Left ventricle myocardium superior (tissue), 1 donor: ENCODE results near the gene DIPK1C. TPM values are rescaled to one million over a fixed set of nuclear protein-coding genes. Genes with fewer than 3 reads are reported as not detected.
"Not testable (repeated sequence)": the region's sequence is repeated elsewhere in the genome, so short reads cannot be mapped to it uniquely, and the experiment has no call there.

Experiments used
- ATAC-seq: fragments of 200-7000 bp; cut with Tn5 transposase; one replicate; pipeline ENCODE4 v1.9.1; 2020; ENCODE audit warnings: mild to moderate bottlenecking, moderate library complexity
- DNase-seq: peaks from one replicate; pipeline ENCODE4 v3.0.0-alpha.2; 2020
- intact Hi-C: fragments of 100-400 bp; cut with micrococcal nuclease; formaldehyde crosslinking; loops from one replicate; pipeline ENCODE4 v1.11.0; 2022
- long read RNA-seq: library from polyadenylated mRNA; unstranded; transcript quantifications from one replicate; pipeline ENCODE4 v2.0.0, GENCODE V29; 2021
- total RNA-seq: library from RNA; stranded (reverse); fragmentation: NEBNext Ultra II Directional; extraction: Animal tissue kit (Norgen Biotek cat#: 25700); gene quantifications from one replicate; pipeline ENCODE4 v1.2.1, GENCODE V29; 2021
- donor health status: DM: no; HTN: yes; CAD: no; lungs with severe emphysema.

The DIPK1C gene
- 6.3 TPM for total RNA-seq
- long read RNA-seq, transcript FAM69C-201 (4 exons, 3,671 nt): major isoform, 17 of 22 reads
- long read RNA-seq, partial matches to known transcripts: 2 of 22 reads
- long read RNA-seq, other reads (novel, unspliced or antisense): 3 of 22 reads

- intact Hi-C loops: no loop called here
- ATAC-seq: peak; percentile 61
- DNase-seq: peak; percentile 76
Measured at GRCh38 chr18:74457043-74457724, at the start of gene DIPK1C. DIPK1C (minus strand) TSS chr18:74457308; CDS start chr18:74457259, 49 bp downstream.

- intact Hi-C loops: no loop called here
- DNase-seq: no peak
- no peak for ATAC-seq
Measured at GRCh38 chr18:74506448-74507084, 49.5 kb upstream of the DIPK1C start.

GRCh38 chr18:74505776-74506175 is 48.7 kb upstream of the DIPK1C start:
- no peak for DNase-seq
- intact Hi-C loops: no loop called here
- no peak for ATAC-seq

- DNase-seq (no peak), ATAC-seq (no peak)
- intact Hi-C loops: no loop called here
Measured at GRCh38 chr18:74503137-74503536, 46.0 kb upstream of the DIPK1C start.

- intact Hi-C loops: no loop called here
- DNase-seq (no peak), ATAC-seq (no peak)
Measured at GRCh38 chr18:74501386-74501785, 44.3 kb upstream of the DIPK1C start.

- not testable (repeated sequence) for ATAC-seq
Measured at GRCh38 chr18:74500774-74501173, 43.7 kb upstream of the DIPK1C start.

GRCh38 chr18:74500372-74500771 is 43.3 kb upstream of the DIPK1C start:
- intact Hi-C loops: no loop called here
- ATAC-seq (no peak), DNase-seq (no peak)

More at GRCh38 chr18:74500774-74501173, 43.7 kb upstream of the DIPK1C start:
- intact Hi-C loops, DNase-seq: not testable (repeated sequence)

- DNase-seq (peak; percentile 57), ATAC-seq (no peak)
- intact Hi-C loops: no loop called here
Measured at GRCh38 chr18:74499633-74500032, 42.5 kb upstream of the DIPK1C start.

GRCh38 chr18:74498712-74499627 is 41.9 kb upstream of the DIPK1C start:
- intact Hi-C loops: no loop called here
- DNase-seq (peak; percentile 53), ATAC-seq (no peak)

GRCh38 chr18:74497778-74498177 is 40.7 kb upstream of the DIPK1C start:
- intact Hi-C loops: no loop called here
- ATAC-seq: no peak
- no peak for DNase-seq

GRCh38 chr18:74497324-74497676 is 40.2 kb upstream of the DIPK1C start:
- DNase-seq: no peak
- intact Hi-C loops: no loop called here
- ATAC-seq: no peak

- DNase-seq: peak; percentile 82
- intact Hi-C loops: no loop called here
- peak; percentile 64 for ATAC-seq
Measured at GRCh38 chr18:74496508-74497323, 39.6 kb upstream of the DIPK1C start.

GRCh38 chr18:74495581-74496507 is 38.7 kb upstream of the DIPK1C start, which contains the start of gene CNDP2:
CNDP2 (plus strand) TSS chr18:74496363; CDS start chr18:74499974, 3,611 bp downstream.
- ATAC-seq (peak; percentile 97), DNase-seq (peak; percentile 100)
- intact Hi-C loops: no loop called here

- intact Hi-C loops: loop anchor here (5.0 kb wide), 1 partner anchor 142 kb away; no protein-coding TSS in a partner anchor
- ATAC-seq (no peak), DNase-seq (no peak)
Measured at GRCh38 chr18:74494514-74494913, 37.4 kb upstream of the DIPK1C start.

- intact Hi-C loops: loop anchor here (5.0 kb wide), 1 partner anchor 141 kb away; no protein-coding TSS in a partner anchor
- no peak for DNase-seq
- no peak for ATAC-seq
Measured at GRCh38 chr18:74493689-74494088, 36.6 kb upstream of the DIPK1C start.

GRCh38 chr18:74492259-74492658 is 35.2 kb upstream of the DIPK1C start:
- ATAC-seq (no peak), DNase-seq (no peak)
- intact Hi-C loops: loop anchor here (5.0 kb wide), 1 partner anchor 140 kb away; no protein-coding TSS in a partner anchor

GRCh38 chr18:74489676-74490075 is 32.6 kb upstream of the DIPK1C start:
- ATAC-seq (no peak), DNase-seq (no peak)
- intact Hi-C loops: loop anchor here (5.0 kb wide), 1 partner anchor 137 kb away; no protein-coding TSS in a partner anchor
